HG02763 (cell line): ENCODE measurements around the gene POLK.
"Not testable (repeated sequence)": the region's sequence is repeated elsewhere in the genome, so short reads cannot be mapped to it uniquely, and the experiment has no call there.

Experiments used
- ATAC-seq: cut with Tn5 transposase; IDR thresholded peaks from one replicate; pipeline ENCODE4 v1.9.1; 2021; ENCODE audit warnings: mild to moderate bottlenecking, moderate library complexity; ENCODE audit not compliant: unreplicated experiment

Gene POLK

GRCh38 chr5:75511435-75512382 lies at the start of gene POLK, which contains the start of gene CERT1:
POLK (plus strand) TSS chr5:75511891.
CERT1 (minus strand) TSS chr5:75511629; CDS start chr5:75511207, 422 bp downstream.
- ATAC-seq = peak; percentile 81

GRCh38 chr5:75463726-75464125 lies 48.0 kb upstream of the POLK start:
- no peak for ATAC-seq

GRCh38 chr5:75465480-75465879 lies 46.2 kb upstream of the POLK start:
- no peak for ATAC-seq

GRCh38 chr5:75466006-75466716 lies 45.5 kb upstream of the POLK start:
- no peak for ATAC-seq

GRCh38 chr5:75468593-75468992 lies 43.1 kb upstream of the POLK start:
- no peak for ATAC-seq

GRCh38 chr5:75469017-75469416 lies 42.7 kb upstream of the POLK start:
- ATAC-seq = no peak

- ATAC-seq = no peak
Measured at GRCh38 chr5:75471193-75471592, 40.5 kb upstream of the POLK start.

GRCh38 chr5:75472973-75473372 lies 38.7 kb upstream of the POLK start:
- ATAC-seq = no peak

GRCh38 chr5:75473463-75473862 lies 38.2 kb upstream of the POLK start:
- no peak for ATAC-seq

GRCh38 chr5:75475364-75475763 lies 36.3 kb upstream of the POLK start:
- no peak for ATAC-seq

- no peak for ATAC-seq
Measured at GRCh38 chr5:75481024-75481423, 30.7 kb upstream of the POLK start.

- no peak for ATAC-seq
Measured at GRCh38 chr5:75482482-75482881, 29.2 kb upstream of the POLK start.

GRCh38 chr5:75484605-75485004 lies 27.1 kb upstream of the POLK start:
- no peak for ATAC-seq

- not testable (repeated sequence) for ATAC-seq
Measured at GRCh38 chr5:75489847-75490246, 21.8 kb upstream of the POLK start.

GRCh38 chr5:75491621-75492020 lies 20.1 kb upstream of the POLK start:
- ATAC-seq = no peak

- no peak for ATAC-seq
Measured at GRCh38 chr5:75496026-75496425, 15.7 kb upstream of the POLK start.

GRCh38 chr5:75498208-75498777 lies 13.4 kb upstream of the POLK start:
- no peak for ATAC-seq

GRCh38 chr5:75498875-75499274 lies 12.8 kb upstream of the POLK start:
- ATAC-seq = not testable (repeated sequence)

- not testable (repeated sequence) for ATAC-seq
Measured at GRCh38 chr5:75505112-75505511, 6.6 kb upstream of the POLK start.

GRCh38 chr5:75507841-75508240 lies 3.9 kb upstream of the POLK start:
- ATAC-seq = no peak

- ATAC-seq = no peak
Measured at GRCh38 chr5:75509546-75509945, 2.1 kb upstream of the POLK start.

- no peak for ATAC-seq
Measured at GRCh38 chr5:75509956-75510355, 1.7 kb upstream of the POLK start.
